Measurements from ENCODE around the gene FRMD1. TPM values are rescaled to one million over a fixed set of nuclear protein-coding genes. Genes with fewer than 3 reads are reported as not detected.

Gene FRMD1
- total and polyA plus RNA-seq, 9 donors: 0.13 to 0.89 (median 0.33) TPM

DNA sequence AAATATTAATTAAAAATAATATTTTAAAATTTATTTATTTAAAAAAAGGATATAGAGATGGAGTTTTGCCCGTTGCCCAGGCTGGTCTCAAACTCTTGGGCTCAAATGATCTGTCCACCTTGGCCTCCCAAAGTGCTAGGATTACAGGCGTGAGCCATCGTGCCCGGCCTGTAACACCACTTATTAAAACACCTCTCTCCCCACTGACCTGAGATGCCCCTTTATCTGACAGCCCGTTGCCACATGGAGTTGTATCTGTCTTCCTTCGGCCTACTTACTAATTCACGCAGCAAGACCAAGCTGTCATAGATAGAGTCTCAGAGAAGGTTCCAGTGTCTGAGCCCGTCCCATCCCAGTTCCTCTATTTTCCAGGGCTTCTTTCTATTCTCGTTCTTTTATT lies 50.8 kb downstream of the FRMD1 start:
- Histone ChIP-seq H3K4me3 (ENCODE audit: low read length) (no peak overlapping the region), H3K4me1 (ENCODE audit: control insufficient read depth, insufficient read depth, low read length) (peaks cover 25% of the 10 kb centered on the region), H3K9me3 (replicated peaks; ENCODE audit: control insufficient read depth, low read depth, low read length) (no peaks in the 10 kb centered on the region), H3K36me3 (ENCODE audit: control insufficient read depth, insufficient read depth, low read length) (no peaks in the 10 kb centered on the region), H3K27ac (ENCODE audit: low read length) (no peak overlapping the region), H3K27me3 (ENCODE audit: control insufficient read depth, insufficient read depth, low read length) (no peaks in the 10 kb centered on the region)
- WGBS (ENCODE audit: insufficient coverage): 87% methylated on average over 6 of the region's 9 CpGs
- DNase-seq: no peak

- DNase-seq: no peak
- no peaks in the 10 kb centered on the region for H3K27me3 ChIP-seq (ENCODE audit: control insufficient read depth, insufficient read depth, low read length)
- no peak overlapping the region for H3K4me3 ChIP-seq (ENCODE audit: low read length)
- no peaks in the 10 kb centered on the region for H3K9me3 ChIP-seq (replicated peaks; ENCODE audit: control insufficient read depth, low read depth, low read length)
- no peak overlapping the region for H3K27ac ChIP-seq (ENCODE audit: low read length)
- peaks cover 20% of the 10 kb centered on the region for H3K4me1 ChIP-seq (ENCODE audit: control insufficient read depth, insufficient read depth, low read length)
- 94% methylated on average over 16 of the region's 16 CpGs for WGBS (ENCODE audit: insufficient coverage)
- H3K36me3 ChIP-seq (ENCODE audit: control insufficient read depth, insufficient read depth, low read length): no peaks in the 10 kb centered on the region
These were observed 51.5 kb downstream of the FRMD1 start for GRCh38 chr6:168027521-168027920.

GRCh38 chr6:168026925-168027324 lies 52.1 kb downstream of the FRMD1 start:
- WGBS (ENCODE audit: insufficient coverage): 92% methylated on average over 7 of the region's 9 CpGs

GRCh38 chr6:168025831-168026710 lies 52.9 kb downstream of the FRMD1 start:
- 85% methylated on average over 15 of the region's 20 CpGs for WGBS (ENCODE audit: insufficient coverage)
- no peak for DNase-seq

More at GRCh38 chr6:168026925-168027324, 52.1 kb downstream of the FRMD1 start:
- H3K36me3 ChIP-seq (ENCODE audit: control insufficient read depth, insufficient read depth, low read length): no peaks in the 10 kb centered on the region
- no peak for DNase-seq
- H3K4me3 ChIP-seq (ENCODE audit: low read length): no peak overlapping the region
- H3K9me3 ChIP-seq (replicated peaks; ENCODE audit: control insufficient read depth, low read depth, low read length): no peaks in the 10 kb centered on the region
- H3K27me3 ChIP-seq (ENCODE audit: control insufficient read depth, insufficient read depth, low read length): no peaks in the 10 kb centered on the region
- H3K27ac ChIP-seq (ENCODE audit: low read length): no peak overlapping the region
- peaks cover 15% of the 10 kb centered on the region for H3K4me1 ChIP-seq (ENCODE audit: control insufficient read depth, insufficient read depth, low read length)

GRCh38 chr6:168024951-168025510 lies 54.0 kb downstream of the FRMD1 start:
- Histone ChIP-seq H3K9me3 (replicated peaks; ENCODE audit: control insufficient read depth, low read depth, low read length) (no peaks in the 10 kb centered on the region), H3K4me3 (ENCODE audit: low read length) (no peak overlapping the region), H3K27ac (ENCODE audit: low read length) (no peak overlapping the region), H3K4me1 (ENCODE audit: control insufficient read depth, insufficient read depth, low read length) (no peaks in the 10 kb centered on the region), H3K27me3 (ENCODE audit: control insufficient read depth, insufficient read depth, low read length) (no peaks in the 10 kb centered on the region), H3K36me3 (ENCODE audit: control insufficient read depth, insufficient read depth, low read length) (no peaks in the 10 kb centered on the region)
- DNase-seq: no peak
- WGBS (ENCODE audit: insufficient coverage): 79% methylated on average over 7 of the region's 18 CpGs

More at GRCh38 chr6:168025831-168026710, 52.9 kb downstream of the FRMD1 start:
- Histone ChIP-seq H3K9me3 (replicated peaks; ENCODE audit: control insufficient read depth, low read depth, low read length) (no peaks in the 10 kb centered on the region), H3K4me3 (ENCODE audit: low read length) (no peak overlapping the region), H3K4me1 (ENCODE audit: control insufficient read depth, insufficient read depth, low read length) (peaks cover 7% of the 10 kb centered on the region), H3K27ac (ENCODE audit: low read length) (no peak overlapping the region), H3K36me3 (ENCODE audit: control insufficient read depth, insufficient read depth, low read length) (no peaks in the 10 kb centered on the region), H3K27me3 (ENCODE audit: control insufficient read depth, insufficient read depth, low read length) (no peaks in the 10 kb centered on the region)

GRCh38 chr6:168022488-168023321 lies 56.3 kb downstream of the FRMD1 start:
- whole genome bisulfite sequencing (ENCODE audit: insufficient coverage): 61% methylated on average over 3 of the region's 7 CpGs

GRCh38 chr6:168021581-168021980 lies 57.4 kb downstream of the FRMD1 start:
- Histone ChIP-seq H3K27me3 (ENCODE audit: control insufficient read depth, insufficient read depth, low read length) (no peaks in the 10 kb centered on the region), H3K4me1 (ENCODE audit: control insufficient read depth, insufficient read depth, low read length) (peaks cover 3% of the 10 kb centered on the region), H3K9me3 (replicated peaks; ENCODE audit: control insufficient read depth, low read depth, low read length) (no peaks in the 10 kb centered on the region), H3K27ac (ENCODE audit: low read length) (no peak overlapping the region), H3K36me3 (ENCODE audit: control insufficient read depth, insufficient read depth, low read length) (no peaks in the 10 kb centered on the region), H3K4me3 (ENCODE audit: low read length) (no peak overlapping the region)
- 60% methylated on average over 2 of the region's 5 CpGs for whole genome bisulfite sequencing (ENCODE audit: insufficient coverage)
- DNase-seq: no peak

More at GRCh38 chr6:168022488-168023321, 56.3 kb downstream of the FRMD1 start:
- no peak for DNase-seq
- H3K27ac ChIP-seq (ENCODE audit: low read length): no peak overlapping the region
- H3K9me3 ChIP-seq (replicated peaks; ENCODE audit: control insufficient read depth, low read depth, low read length): no peaks in the 10 kb centered on the region
- no peak overlapping the region for H3K4me3 ChIP-seq (ENCODE audit: low read length)
- no peaks in the 10 kb centered on the region for H3K4me1 ChIP-seq (ENCODE audit: control insufficient read depth, insufficient read depth, low read length)
- H3K27me3 ChIP-seq (ENCODE audit: control insufficient read depth, insufficient read depth, low read length): no peaks in the 10 kb centered on the region
- no peaks in the 10 kb centered on the region for H3K36me3 ChIP-seq (ENCODE audit: control insufficient read depth, insufficient read depth, low read length)

DNA sequence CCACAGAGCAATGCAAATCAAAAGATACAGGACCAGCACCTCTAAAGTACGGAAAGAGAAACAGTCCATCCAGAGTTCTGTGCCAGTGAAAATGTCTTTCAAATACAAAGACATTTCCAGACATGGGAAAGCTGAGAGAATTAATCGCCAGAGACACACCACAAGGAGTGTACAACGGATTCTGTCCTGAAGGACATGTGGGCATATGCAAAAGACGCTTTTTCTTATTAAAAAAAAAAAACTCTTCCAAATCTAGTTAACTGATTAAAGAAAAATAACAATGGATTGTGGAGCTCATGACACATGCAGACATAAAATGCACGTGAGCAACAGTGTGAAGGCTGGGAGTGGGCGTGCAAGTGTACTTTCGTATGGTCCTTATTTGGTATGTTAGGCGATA lies 58.8 kb downstream of the FRMD1 start:
- H3K27ac ChIP-seq (ENCODE audit: low read length): no peak overlapping the region
- H3K36me3 ChIP-seq (ENCODE audit: control insufficient read depth, insufficient read depth, low read length): no peaks in the 10 kb centered on the region
- peaks cover 12% of the 10 kb centered on the region for H3K4me1 ChIP-seq (ENCODE audit: control insufficient read depth, insufficient read depth, low read length)
- no peaks in the 10 kb centered on the region for H3K27me3 ChIP-seq (ENCODE audit: control insufficient read depth, insufficient read depth, low read length)
- DNase-seq: no peak
- no peaks in the 10 kb centered on the region for H3K9me3 ChIP-seq (replicated peaks; ENCODE audit: control insufficient read depth, low read depth, low read length)
- 80% methylated on average over 1 of the region's 8 CpGs for WGBS (ENCODE audit: insufficient coverage)
- H3K4me3 ChIP-seq (ENCODE audit: low read length): no peak overlapping the region

DNA sequence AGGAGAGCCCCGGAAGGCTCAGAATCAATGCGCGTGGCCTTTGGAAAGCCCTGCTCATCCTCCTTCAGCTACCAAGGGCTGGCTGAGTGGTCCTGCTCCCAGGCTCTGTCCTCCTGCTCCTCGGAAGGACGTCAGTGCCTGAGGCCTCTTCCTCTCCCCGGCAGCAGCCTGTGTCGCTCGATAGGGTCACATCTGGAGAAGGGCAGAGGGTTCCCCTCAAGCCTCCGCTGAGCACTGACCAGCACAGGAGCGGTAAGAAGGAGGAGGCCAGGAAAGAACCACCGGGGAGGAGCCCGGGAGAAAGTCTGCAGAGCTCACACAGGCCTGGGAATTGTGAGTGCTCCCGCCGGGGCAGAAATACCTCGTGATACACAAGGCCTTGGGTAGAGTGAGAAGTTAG lies 60.3 kb downstream of the FRMD1 start:
- Histone ChIP-seq H3K27ac (ENCODE audit: low read length) (no peak overlapping the region), H3K9me3 (replicated peaks; ENCODE audit: control insufficient read depth, low read depth, low read length) (no peaks in the 10 kb centered on the region), H3K27me3 (ENCODE audit: control insufficient read depth, insufficient read depth, low read length) (no peaks in the 10 kb centered on the region), H3K4me3 (ENCODE audit: low read length) (no peak overlapping the region), H3K4me1 (ENCODE audit: control insufficient read depth, insufficient read depth, low read length) (peaks cover 17% of the 10 kb centered on the region), H3K36me3 (ENCODE audit: control insufficient read depth, insufficient read depth, low read length) (no peaks in the 10 kb centered on the region)
- DNase-seq: no peak
- WGBS (ENCODE audit: insufficient coverage): 69% methylated on average over 10 of the region's 15 CpGs

DNA sequence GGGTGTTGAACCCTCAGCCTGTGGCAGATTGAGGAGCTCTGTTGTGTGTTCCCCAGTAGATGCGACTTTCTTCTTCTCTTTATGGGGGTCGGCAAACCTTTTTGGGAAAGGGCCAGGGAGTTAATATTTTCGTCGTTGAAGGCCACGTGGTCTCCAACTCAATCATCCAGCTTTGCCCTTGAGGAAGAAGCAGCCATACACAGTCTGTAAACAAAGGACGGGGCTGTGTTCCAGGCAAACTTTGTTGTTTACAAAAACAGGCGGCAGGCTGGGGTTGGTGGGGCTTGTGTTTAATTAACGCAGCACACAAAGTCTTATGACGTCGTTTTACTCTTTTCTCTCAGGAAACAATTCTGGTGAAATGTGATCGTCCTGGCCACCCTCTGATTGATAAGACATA lies 61.4 kb downstream of the FRMD1 start:
- H3K4me1 ChIP-seq (ENCODE audit: control insufficient read depth, insufficient read depth, low read length): peaks cover 17% of the 10 kb centered on the region
- H3K4me3 ChIP-seq (ENCODE audit: low read length): no peak overlapping the region
- WGBS (ENCODE audit: insufficient coverage): 48% methylated on average over 6 of the region's 11 CpGs
- DNase-seq: no peak
- no peaks in the 10 kb centered on the region for H3K36me3 ChIP-seq (ENCODE audit: control insufficient read depth, insufficient read depth, low read length)
- H3K27me3 ChIP-seq (ENCODE audit: control insufficient read depth, insufficient read depth, low read length): no peaks in the 10 kb centered on the region
- H3K9me3 ChIP-seq (replicated peaks; ENCODE audit: control insufficient read depth, low read depth, low read length): peaks cover 1% of the 10 kb centered on the region
- no peak overlapping the region for H3K27ac ChIP-seq (ENCODE audit: low read length)
